Lower leg skin (tissue), 3 donors: ENCODE measurements around the gene ADCY7.

Experiments
- POLR2A ChIP-seq, 2 donors: fragments of 450-650 bp; IDR thresholded peaks; one replicate each; pipeline ENCODE4 v1.6.1; 2016 to 2017; ENCODE audit warnings: antibody characterized with exemption in 2 of 2, mild to moderate bottlenecking in 1 of 2, moderate library complexity in 1 of 2
- TF ChIP-seq, protein P1 (sequence below), 3 donors: fragments of 450-650 bp; IDR thresholded peaks; one replicate each; pipeline ENCODE4 v1.5.1; 2016; ENCODE audit warnings: antibody characterized with exemption in 3 of 3, mild to moderate bottlenecking in 3 of 3, moderate library complexity in 2 of 3

DNA sequence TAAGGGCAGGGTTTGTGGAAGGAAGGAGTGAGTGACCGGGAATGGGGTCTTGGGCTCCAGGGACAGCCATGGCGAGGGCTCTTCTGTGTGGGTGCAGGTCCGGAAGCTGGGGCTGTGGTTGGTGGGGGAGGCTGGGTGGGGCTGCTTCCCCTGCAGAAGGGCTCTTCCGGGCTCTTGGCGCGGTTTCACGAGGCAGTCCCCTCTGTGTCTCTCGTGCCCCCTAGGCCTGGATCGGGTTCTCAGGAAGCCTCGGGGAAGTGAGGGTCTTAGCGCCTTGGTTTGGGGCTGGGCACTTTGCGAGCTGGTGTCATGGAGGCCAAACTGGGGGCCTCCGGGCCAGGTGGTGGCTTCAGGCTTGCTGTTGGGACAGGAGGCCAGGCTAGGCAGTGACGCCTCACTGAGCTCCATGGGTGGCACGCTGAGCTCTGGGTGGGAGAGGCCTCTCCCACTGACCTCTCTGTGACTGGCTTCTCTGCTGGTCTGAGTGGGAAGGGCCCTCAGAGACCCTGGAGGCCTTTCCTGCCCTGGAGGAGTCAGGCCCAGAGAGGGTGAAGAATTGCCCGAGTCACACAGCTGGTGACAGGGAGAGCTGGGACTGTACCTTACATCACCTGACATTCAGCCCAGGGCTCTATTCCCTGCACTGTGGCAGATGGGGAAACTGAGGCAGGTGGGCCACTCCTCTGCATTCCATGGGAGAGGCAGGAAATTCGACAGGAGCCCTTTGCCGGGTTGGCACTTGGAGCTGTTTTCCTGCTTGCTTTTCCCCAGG, 8.2 kb downstream of the ADCY7 start:
- TF ChIP-seq, protein P1, sequence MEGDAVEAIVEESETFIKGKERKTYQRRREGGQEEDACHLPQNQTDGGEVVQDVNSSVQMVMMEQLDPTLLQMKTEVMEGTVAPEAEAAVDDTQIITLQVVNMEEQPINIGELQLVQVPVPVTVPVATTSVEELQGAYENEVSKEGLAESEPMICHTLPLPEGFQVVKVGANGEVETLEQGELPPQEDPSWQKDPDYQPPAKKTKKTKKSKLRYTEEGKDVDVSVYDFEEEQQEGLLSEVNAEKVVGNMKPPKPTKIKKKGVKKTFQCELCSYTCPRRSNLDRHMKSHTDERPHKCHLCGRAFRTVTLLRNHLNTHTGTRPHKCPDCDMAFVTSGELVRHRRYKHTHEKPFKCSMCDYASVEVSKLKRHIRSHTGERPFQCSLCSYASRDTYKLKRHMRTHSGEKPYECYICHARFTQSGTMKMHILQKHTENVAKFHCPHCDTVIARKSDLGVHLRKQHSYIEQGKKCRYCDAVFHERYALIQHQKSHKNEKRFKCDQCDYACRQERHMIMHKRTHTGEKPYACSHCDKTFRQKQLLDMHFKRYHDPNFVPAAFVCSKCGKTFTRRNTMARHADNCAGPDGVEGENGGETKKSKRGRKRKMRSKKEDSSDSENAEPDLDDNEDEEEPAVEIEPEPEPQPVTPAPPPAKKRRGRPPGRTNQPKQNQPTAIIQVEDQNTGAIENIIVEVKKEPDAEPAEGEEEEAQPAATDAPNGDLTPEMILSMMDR (IDR thresholded peaks at IDR 0.05) = no peak
- no peak for TF ChIP-seq POLR2A (IDR thresholded peaks at IDR 0.05)
